PFSK-1 (cell line): ENCODE measurements around the gene NEU1.

ENCODE experiments used
- SIN3A ChIP-seq: IDR thresholded peaks from 2 replicates; pipeline ENCODE4 v1.6.1; 2012; ENCODE audit warnings: mild to moderate bottlenecking, low read length, moderate library complexity, borderline replicate concordance; ENCODE audit not compliant: insufficient read depth
- TAF1 ChIP-seq: IDR thresholded peaks from 2 replicates; pipeline ENCODE4 v1.6.1; 2012; ENCODE audit warnings: low read length, control low read depth, borderline replicate concordance; ENCODE audit not compliant: insufficient read depth
- TF ChIP-seq, protein P1 (sequence below), 2 experiments: IDR thresholded peaks; 2 replicates each; pipeline versions ENCODE4 v1.6.1 to v1.8.0; 2011 to 2012; ENCODE audit warnings: low read depth in 2 of 2, low read length in 2 of 2, control low read depth in 1 of 2, inconsistent platforms in 1 of 2, mild to moderate bottlenecking in 1 of 2, moderate library complexity in 1 of 2; ENCODE audit not compliant: insufficient read depth in 1 of 2

DNA sequence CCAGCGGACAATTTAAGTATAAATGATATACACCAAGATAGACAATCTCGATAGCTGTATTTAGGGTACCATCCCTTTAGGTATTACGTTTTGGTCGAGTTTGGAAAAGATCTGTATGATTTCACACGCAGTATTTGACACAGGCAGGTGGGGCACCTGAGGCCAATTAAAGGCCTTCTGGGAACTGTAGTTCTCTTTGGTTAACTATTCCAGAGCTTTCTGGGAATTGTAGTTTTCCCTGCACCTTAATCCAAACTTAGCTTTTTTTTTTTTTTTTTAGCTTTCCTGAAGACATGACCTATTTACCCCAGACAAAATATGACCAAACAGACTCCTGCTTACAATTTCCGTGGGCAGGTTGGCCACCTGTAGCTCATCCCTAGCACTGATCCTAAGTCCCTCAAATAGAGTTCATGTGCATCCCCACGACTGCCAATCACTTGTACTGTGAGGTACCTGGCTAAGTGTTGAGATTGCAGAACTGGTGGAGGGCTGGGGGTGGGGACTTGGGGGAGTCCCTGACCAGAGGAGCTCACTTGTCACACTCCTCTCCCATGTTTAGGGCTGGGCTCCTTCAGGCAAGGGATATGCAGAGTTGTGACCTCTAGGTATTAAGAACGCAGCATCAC lies 35.9 kb upstream of the NEU1 start:
- TF ChIP-seq, protein P1, sequence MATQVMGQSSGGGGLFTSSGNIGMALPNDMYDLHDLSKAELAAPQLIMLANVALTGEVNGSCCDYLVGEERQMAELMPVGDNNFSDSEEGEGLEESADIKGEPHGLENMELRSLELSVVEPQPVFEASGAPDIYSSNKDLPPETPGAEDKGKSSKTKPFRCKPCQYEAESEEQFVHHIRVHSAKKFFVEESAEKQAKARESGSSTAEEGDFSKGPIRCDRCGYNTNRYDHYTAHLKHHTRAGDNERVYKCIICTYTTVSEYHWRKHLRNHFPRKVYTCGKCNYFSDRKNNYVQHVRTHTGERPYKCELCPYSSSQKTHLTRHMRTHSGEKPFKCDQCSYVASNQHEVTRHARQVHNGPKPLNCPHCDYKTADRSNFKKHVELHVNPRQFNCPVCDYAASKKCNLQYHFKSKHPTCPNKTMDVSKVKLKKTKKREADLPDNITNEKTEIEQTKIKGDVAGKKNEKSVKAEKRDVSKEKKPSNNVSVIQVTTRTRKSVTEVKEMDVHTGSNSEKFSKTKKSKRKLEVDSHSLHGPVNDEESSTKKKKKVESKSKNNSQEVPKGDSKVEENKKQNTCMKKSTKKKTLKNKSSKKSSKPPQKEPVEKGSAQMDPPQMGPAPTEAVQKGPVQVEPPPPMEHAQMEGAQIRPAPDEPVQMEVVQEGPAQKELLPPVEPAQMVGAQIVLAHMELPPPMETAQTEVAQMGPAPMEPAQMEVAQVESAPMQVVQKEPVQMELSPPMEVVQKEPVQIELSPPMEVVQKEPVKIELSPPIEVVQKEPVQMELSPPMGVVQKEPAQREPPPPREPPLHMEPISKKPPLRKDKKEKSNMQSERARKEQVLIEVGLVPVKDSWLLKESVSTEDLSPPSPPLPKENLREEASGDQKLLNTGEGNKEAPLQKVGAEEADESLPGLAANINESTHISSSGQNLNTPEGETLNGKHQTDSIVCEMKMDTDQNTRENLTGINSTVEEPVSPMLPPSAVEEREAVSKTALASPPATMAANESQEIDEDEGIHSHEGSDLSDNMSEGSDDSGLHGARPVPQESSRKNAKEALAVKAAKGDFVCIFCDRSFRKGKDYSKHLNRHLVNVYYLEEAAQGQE (IDR thresholded peaks at IDR 0.05; ENCODE audit: insufficient read depth in 1 of 2, low read depth in 2 of 2, low read length in 2 of 2): no peak
- 0 out of 2 replicates have a peak, but pooled peaks have one; percentile 51 for TF ChIP-seq SIN3A
- no peak for TF ChIP-seq TAF1
